Lung (tissue), 12 donors: ENCODE measurements around the gene GNG2. TPM values are rescaled to one million over a fixed set of nuclear protein-coding genes. Genes with fewer than 3 reads are reported as not detected.

Source experiments
- ATAC-seq: fragments of 200-7000 bp; cut with Tn5 transposase; one replicate; pipeline ENCODE4 v1.9.1; 2020; ENCODE audit warnings: moderate number of reproducible peaks; ENCODE audit not compliant: insufficient read depth, low FRiP score
- DNase-seq, 3 donors: peaks; one replicate each; pipeline ENCODE4 v3.0.0-alpha.2; 2013 to 2017
- H3K27ac ChIP-seq, 2 donors: one replicate each; pipeline ENCODE4 v1.5.1; 2013; ENCODE audit warnings: mild to moderate bottlenecking in 2 of 2, moderate library complexity in 2 of 2, control low read depth in 1 of 2, inconsistent platforms in 1 of 2, low read depth in 1 of 2, low read length in 1 of 2
- H3K27me3 ChIP-seq, 3 donors: one replicate each; pipeline ENCODE4 v1.5.1; 2013; ENCODE audit warnings: low read length in 2 of 3; ENCODE audit not compliant: control insufficient read depth in 3 of 3, insufficient read depth in 3 of 3
- H3K36me3 ChIP-seq, 4 donors: one replicate each; pipeline ENCODE4 v1.5.1; 2013; ENCODE audit warnings: low read length in 4 of 4, mild to moderate bottlenecking in 1 of 4, moderate library complexity in 1 of 4; ENCODE audit not compliant: control insufficient read depth in 4 of 4, insufficient read depth in 4 of 4
- H3K4me1 ChIP-seq, 5 donors: one replicate each; pipeline ENCODE4 v1.5.1; 2013; ENCODE audit warnings: low read length in 5 of 5, mild to moderate bottlenecking in 2 of 5, moderate library complexity in 1 of 5; ENCODE audit not compliant: control insufficient read depth in 5 of 5, insufficient read depth in 5 of 5
- H3K4me3 ChIP-seq: one replicate; pipeline ENCODE4 v1.5.1; 2013; ENCODE audit warnings: mild to moderate bottlenecking, control low read depth, moderate library complexity
- H3K9ac ChIP-seq, 2 donors: one replicate each; pipeline ENCODE4 v1.5.1; 2013; ENCODE audit warnings: low read length in 2 of 2, control low read depth in 1 of 2; ENCODE audit not compliant: insufficient read depth in 1 of 2
- H3K9me3 ChIP-seq, 4 donors: one replicate each; pipeline ENCODE4 v1.5.1; 2013; ENCODE audit warnings: low read length in 3 of 4, mild to moderate bottlenecking in 1 of 4, moderate library complexity in 1 of 4; ENCODE audit not compliant: control insufficient read depth in 4 of 4, insufficient read depth in 3 of 4
- CTCF ChIP-seq: IDR thresholded peaks from 2 replicates; pipeline ENCODE4 v1.5.1; 2012; ENCODE audit warnings: mild to moderate bottlenecking; ENCODE audit errors: control extremely low read depth, extremely low read depth
- WGBS, 2 donors: extraction: QIAGEN DNeasy Blood & Tissue Kit; methylation state at CpG; one replicate each; pipeline ENCODE4 v1.1.7; 2013; 5-methylcytosine and 5-hydroxymethylcytosine counted together
- polyA plus RNA-seq, 2 donors: library from polyadenylated mRNA; stranded (reverse); fragments of 200-250 nt; gene quantifications; one replicate each; pipeline ENCODE4 v1.2.1, GENCODE V29; 2013
- total RNA-seq, 2 donors: library from RNA; depleted of rRNA in 1 of 2; stranded (reverse); fragments of >200 nt in 1 of 2; gene quantifications; one replicate each; pipeline ENCODE4 v1.2.1, GENCODE V29; 2014 to 2021
- donor health status: control.
- donor health status: control.
- donor health status: Bipolar disorder and iron deficiency.
- donor health status: healthy.
- donor health status: DM: yes; HTN: yes; CAD: no.

GNG2 gene
- total and polyA plus RNA-seq, 4 donors, result 3.7 to 42.3 (median 21.5) TPM

DNA sequence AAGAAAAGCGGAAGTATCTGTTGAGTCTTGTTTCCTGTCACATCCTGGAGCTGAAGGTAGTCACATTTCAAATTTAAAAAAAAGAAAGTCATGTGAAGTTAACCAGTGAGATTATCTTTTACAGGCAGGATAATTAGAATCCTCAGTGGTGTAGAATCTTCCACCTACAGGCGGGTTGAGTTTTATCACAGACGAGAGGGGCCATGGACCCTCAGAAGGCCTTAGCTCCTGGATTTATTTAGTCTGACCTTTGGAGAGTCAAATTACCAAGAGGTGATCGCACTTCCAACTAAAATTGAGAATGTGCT, 13.0 kb upstream of the GNG2 start:
- Histone ChIP-seq H3K9me3 (no peaks in the 10 kb centered on the region), H3K36me3 (no peaks in the 10 kb centered on the region), H3K27ac (no peak overlapping the region), H3K4me1 (peaks cover 0 to 10% (median 4%) of the 10 kb centered on the region in 5 donors), H3K27me3 (no peaks in the 10 kb centered on the region), H3K4me3 (no peak overlapping the region), H3K9ac (no peak overlapping the region)
- ATAC-seq (no peak), DNase-seq (no peak)
- WGBS, 2 donors, result 25 to 55% methylated on average over 4 of the region's 4 CpGs
- TF ChIP-seq CTCF, result no peak

DNA sequence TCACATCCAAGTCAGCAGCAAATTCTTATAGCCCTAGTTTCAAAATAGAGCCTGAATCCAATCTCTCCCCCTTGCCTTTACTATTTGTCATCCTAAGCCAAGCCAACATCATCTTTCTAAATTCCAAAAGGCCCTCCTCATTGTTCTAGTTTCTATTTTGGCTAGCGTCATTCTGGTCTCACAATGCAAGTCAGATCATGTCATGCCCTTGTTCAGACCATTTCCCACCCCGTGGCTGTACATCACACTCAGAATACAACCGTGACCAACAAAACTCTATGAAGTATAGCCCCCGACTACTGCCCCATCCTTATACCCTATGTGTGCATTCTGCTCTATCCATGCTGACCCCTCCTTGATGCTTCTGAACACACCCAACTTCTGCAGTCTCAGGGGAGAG, 12.3 kb upstream of the GNG2 start:
- H3K27ac ChIP-seq, result no peak overlapping the region
- no peak overlapping the region for H3K9ac ChIP-seq
- WGBS, 2 donors, result 79 to 83% methylated on average over 4 of the region's 4 CpGs
- H3K36me3 ChIP-seq, result no peaks in the 10 kb centered on the region
- no peak overlapping the region for H3K4me3 ChIP-seq
- H3K9me3 ChIP-seq, result no peaks in the 10 kb centered on the region
- peaks cover 0 to 10% (median 4%) of the 10 kb centered on the region in 5 donors for H3K4me1 ChIP-seq
- DNase-seq, result no peak
- TF ChIP-seq CTCF, result no peak
- no peaks in the 10 kb centered on the region for H3K27me3 ChIP-seq
- ATAC-seq, result no peak

DNA sequence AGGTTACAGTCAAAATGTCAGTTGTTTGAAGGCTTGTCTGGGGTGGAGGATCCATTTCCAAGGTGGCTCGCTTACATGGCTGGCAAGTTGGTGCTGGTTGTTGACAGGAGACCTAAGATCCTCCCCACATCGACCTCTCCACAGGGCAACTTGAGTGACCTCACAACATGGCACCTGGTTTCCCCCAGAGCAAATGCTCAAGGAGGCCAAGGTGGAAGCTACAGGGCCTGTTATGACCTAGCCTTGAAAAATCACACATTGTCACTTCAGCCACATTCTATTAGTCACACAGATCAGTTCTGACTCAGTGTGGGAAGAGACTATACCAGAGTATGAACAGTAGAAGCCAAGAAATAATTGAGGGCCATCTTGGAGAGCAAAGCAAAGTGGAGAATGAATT, 11.3 kb upstream of the GNG2 start:
- Histone ChIP-seq H3K9me3 (no peaks in the 10 kb centered on the region), H3K4me3 (no peak overlapping the region), H3K36me3 (no peaks in the 10 kb centered on the region), H3K27me3 (no peaks in the 10 kb centered on the region), H3K4me1 (peaks cover 0 to 10% (median 4%) of the 10 kb centered on the region in 5 donors), H3K27ac (no peak overlapping the region), H3K9ac (no peak overlapping the region)
- 88 to 91% methylated on average over 2 of the region's 2 CpGs for whole genome bisulfite sequencing, 2 donors
- DNase-seq (no peak), ATAC-seq (no peak)
- TF ChIP-seq CTCF, result no peak

GRCh38 chr14:51850651-51851050, 9.8 kb upstream of the GNG2 start:
- Histone ChIP-seq H3K36me3 (no peaks in the 10 kb centered on the region), H3K4me3 (no peak overlapping the region), H3K4me1 (peaks cover 0 to 20% (median 4%) of the 10 kb centered on the region in 5 donors), H3K9me3 (no peaks in the 10 kb centered on the region), H3K27me3 (no peaks in the 10 kb centered on the region), H3K9ac (no peak overlapping the region), H3K27ac (no peak overlapping the region)
- TF ChIP-seq CTCF, result no peak
- WGBS, 2 donors, result 89 to 98% methylated on average over 1 of the region's 1 CpG
- ATAC-seq (no peak), DNase-seq (no peak)
